GM18507 (cell line): ENCODE measurements around the gene SPHK2.
A peak's percentile ranks its signal among the peaks of the same experiment; 100 is the strongest.
"Not testable (repeated sequence)": the region's sequence is repeated elsewhere in the genome, so short reads cannot be mapped to it uniquely, and the experiment has no call there.

Experiments used
- DNase-seq: peaks from one replicate; pipeline ENCODE4 v3.0.0; 2011; ENCODE audit warnings: low read depth; ENCODE audit not compliant: insufficient read length; ENCODE audit errors: extremely low spot score
- FAIRE-seq: peaks from 2 replicates; lab custom pipeline; 2011; peaks lifted over from hg19 to GRCh38; lab: Jason Lieb, UNC

Gene SPHK2

DNA sequence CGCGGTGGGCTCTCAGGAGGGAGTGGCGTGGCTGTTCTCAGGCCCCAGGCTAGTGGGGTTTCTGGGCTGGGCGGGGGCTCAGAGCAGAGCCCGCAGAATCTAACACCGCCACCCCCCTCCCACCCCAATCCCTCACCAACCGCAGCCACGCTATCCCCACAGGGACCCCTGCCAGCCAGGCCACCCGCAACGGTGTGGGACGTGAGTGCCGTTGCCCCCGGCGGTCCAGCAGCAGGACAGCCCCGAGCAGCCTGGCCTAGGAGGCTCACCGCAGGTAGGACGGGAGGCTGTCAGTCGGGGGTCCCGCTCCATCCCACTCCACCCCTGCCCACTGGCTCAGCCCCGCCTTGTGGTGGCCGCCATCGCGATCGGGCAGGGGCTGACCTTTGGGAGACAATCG is 53.7 kb downstream of the SPHK2 start, which contains the start of gene NTN5:
Gene NTN5, minus strand, starts transcription at position 24 of the 400 bp plus-strand sequence. CDS start 2,031 bp downstream, outside the sequence.
- FAIRE-seq: no peak
- DNase-seq: no peak

DNA sequence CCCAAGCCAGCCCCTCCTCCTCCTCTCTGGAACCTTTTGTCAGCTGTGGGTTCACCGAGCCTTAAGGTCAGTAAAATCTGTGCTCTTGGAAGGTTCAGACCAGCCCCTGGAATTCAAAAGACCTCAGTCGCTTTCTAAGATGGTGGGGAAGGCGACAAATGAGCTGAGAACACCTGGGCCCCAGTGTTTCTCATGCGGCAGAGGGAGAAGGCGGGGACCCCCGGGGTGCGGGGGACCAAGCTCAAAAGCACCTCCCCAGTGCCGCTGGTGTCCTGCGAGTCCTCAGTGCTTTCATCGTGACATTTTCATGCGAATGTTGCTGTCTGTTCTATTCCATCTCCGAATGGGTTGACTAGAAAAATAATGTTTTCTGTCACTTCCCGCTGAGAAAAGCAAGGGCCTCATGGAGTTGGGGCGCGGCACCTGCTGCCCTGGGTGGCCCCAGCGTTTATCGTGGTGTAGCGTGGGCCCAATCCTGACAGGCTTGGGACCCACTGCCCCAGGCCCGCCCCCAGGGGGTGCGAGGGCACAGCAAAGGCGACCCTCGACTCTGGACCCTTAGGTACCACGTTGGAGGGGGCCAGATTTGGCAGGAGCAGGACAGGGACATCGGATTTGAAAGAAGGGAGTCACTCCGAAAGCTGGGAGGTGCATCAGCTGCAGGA is 54.3 kb downstream of the SPHK2 start:
- FAIRE-seq: no peak

DNA sequence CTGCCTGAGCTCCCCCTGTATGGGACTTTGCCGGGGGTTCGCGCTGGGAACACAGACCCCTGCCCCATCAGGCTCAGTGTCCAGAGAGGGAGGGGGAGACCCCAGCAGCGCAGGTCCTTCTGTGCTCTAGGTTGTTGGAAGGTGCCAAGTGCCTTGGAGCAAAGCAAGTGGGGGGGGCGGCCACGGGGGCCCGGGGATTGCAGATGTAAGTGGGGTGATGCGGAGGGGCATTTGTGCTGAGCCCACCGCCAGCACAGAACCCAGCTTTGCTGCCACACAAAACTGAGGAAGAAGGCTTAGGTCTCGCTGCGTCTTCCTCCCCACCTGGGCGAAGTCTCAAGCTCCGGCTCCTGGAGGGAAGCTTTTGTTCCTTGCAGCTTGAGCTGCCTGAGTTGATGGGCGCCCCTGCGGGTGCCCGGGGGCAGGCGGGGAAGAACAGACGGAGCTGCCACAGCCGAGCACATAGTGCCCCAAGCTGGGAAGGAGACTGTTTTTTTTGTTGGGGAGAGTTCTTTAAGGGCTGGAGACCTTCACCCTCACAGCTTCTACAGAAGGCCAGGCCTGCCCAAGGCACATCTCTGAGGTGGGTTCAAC is 55.0 kb downstream of the SPHK2 start:
- no peak for FAIRE-seq
- no peak for DNase-seq

More for the DNA sequence above, 54.3 kb downstream of the SPHK2 start:
- no peak for DNase-seq

DNA sequence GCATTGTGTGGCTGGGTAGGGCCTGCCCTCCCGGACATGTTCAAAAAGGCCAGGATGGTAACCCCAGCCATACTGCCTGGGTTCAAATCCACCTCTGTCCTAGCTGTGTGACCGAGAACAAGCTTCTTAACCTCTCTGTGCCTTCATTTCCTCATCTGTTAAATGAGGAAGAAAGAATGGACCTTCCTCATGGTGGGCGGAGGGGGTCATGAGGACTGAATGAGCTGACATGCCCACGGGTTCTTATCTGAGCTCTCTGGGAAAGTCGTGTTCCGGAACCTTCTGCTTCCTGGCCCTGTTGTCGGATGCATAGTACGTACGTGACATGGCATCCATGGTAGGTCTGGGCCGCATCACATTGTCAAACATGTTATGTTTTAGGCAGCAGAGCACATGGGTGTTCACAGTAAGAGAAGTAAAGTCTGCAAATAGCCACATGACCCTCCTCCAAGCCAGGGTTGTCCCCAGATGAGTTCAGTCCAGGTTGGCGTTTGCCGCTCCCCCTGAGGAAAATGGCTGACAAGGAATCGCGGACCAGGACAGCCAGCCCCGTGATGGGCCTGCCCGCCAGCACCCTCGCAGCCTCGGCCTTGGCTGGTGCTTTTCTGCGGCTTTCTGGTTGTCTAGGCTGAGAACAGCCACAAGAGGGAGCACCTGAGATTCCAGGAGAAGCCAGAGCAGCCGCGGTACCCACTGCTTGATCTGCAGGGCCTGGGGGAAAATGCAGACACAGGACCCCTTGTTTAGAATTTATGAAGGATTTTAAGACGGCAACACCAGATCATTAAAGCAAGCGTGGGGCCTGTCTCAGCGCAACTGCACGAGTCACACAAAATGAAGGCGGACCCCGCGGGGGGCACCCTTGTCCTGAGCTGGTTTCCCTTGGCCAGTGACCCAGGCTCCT is 55.9 kb downstream of the SPHK2 start:
- FAIRE-seq (peak; percentile 92), DNase-seq (peak; percentile 78)

DNA sequence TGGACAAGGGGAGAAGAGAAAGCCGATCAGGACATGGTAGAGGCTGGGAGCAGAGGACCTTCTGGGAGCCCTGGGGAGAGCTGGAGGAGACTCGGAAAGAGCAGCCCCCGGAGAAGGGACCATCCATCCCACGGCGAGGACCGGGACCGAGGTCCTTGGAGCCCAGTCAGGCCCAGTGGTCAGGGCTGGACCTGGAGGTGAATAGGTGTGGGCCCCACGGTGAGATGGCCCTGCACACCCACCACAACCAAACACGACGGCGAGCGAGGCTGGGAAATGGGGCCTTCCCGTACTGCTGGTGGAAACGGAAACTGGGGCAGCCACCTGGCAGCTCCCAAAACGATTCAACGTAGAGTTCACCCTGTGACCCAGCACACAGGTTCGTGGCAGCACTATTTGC is 57.2 kb downstream of the SPHK2 start:
- FAIRE-seq (no peak), DNase-seq (no peak)

DNA sequence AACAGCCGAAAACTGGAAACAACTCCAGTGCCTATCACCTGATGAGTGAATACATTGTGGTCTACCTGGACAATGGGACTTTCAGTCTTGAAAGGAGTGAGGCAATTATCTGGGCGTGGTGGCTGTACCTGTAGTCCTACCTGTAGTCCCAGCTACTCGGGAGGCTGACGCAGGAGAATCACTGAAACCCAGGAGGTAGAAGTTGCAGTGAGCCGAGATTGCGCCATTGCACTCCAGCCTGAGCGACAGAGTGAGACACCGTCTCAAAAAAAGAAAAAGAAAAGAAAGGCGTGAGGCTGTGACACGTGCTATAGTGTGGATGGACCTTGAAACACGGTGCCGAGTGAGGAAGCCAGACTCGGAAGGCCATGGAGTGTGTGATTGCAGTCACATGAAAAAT is 57.6 kb downstream of the SPHK2 start:
- DNase-seq (no peak), FAIRE-seq (no peak)

DNA sequence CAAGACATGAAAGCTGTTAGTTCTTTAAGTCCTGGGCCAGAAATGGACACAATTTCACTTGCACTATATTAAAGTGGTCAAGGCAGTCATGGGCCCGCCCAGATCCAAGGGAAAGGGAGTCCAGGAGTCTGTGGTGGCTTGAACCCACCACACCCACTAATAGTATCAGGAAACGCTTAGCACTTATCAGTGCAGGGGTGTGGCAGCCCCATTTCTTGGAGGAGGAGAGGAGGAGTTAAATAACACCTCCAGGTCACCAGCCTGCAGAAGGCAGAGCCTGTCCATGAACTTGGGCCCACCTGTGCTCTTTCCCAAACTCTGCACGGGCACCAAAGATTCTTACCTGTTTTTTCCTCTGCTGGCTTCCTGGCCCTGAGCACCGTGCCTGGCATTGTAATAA is 58.9 kb downstream of the SPHK2 start:
- FAIRE-seq: no peak
- no peak for DNase-seq

DNA sequence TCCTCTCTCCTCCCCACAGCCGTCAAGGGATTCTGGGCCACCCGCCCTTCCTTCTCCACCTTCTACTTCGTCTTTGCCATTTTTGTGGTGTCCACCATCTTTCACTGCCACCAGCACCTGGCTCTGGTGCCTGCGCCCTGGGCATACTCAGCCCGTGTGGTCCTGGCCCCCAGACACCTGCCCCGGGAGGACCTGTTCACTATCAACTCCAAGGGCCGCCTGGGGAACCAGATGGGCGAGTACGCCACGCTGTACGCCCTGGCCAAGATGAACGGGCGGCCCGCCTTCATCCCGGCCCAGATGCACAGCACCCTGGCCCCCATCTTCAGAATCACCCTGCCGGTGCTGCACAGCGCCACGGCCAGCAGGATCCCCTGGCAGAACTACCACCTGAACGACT is 60.7 kb downstream of the SPHK2 start:
- FAIRE-seq, DNase-seq: not testable (repeated sequence)
